HEK293 (cell line): ENCODE results near the gene HEG1.

Source experiments
- CTCF ChIA-PET: fragments of 350-600 bp; formaldehyde crosslinking; extraction: SDS; loops from one replicate; lab custom pipeline; 2021; ENCODE audit warnings: antibody characterized with exemption; lab: Yijun Ruan, JAX
- POLR2A ChIA-PET: fragments of 300-600 bp; formaldehyde crosslinking; extraction: SDS; loops from one replicate; lab custom pipeline; 2020; ENCODE audit warnings: antibody characterized with exemption, inconsistent platforms; lab: Yijun Ruan, JAX
- H3K27ac ChIP-seq: fragments of 200-500 bp; sonication (Bioruptor generic); 2 replicates; pipeline ENCODE4 v1.5.1; 2014; ENCODE audit warnings: low read depth, low read length, control low read depth, inconsistent platforms; ENCODE audit errors: extremely low read depth
- H3K36me3 ChIP-seq, 2 experiments: fragments of 200-500 bp in 1 of 2; sonication (Bioruptor generic) in 1 of 2; 1 replicate in 1 of 2; 2 replicates in 1 of 2; pipeline ENCODE4 v1.5.1; 2014 to 2017; ENCODE audit warnings: inconsistent platforms in 2 of 2, low read length in 2 of 2; ENCODE audit not compliant: control insufficient read depth in 2 of 2, insufficient read depth in 1 of 2
- H3K4me1 ChIP-seq: fragments of 200-500 bp; sonication (Bioruptor generic); 2 replicates; pipeline ENCODE4 v1.5.1; 2014; ENCODE audit warnings: mild to moderate bottlenecking, low read length, inconsistent platforms; ENCODE audit not compliant: control insufficient read depth, insufficient read depth
- H3K4me3 ChIP-seq: 2 replicates; pipeline ENCODE4 v1.5.1; 2011; ENCODE audit warnings: low read depth, mild to moderate bottlenecking, control low read depth, low read length, moderate library complexity
- H3K9me3 ChIP-seq: fragments of 200-500 bp; sonication (Bioruptor generic); 2 replicates; pipeline ENCODE4 v1.5.1; 2014; ENCODE audit warnings: low read depth, low read length, inconsistent platforms; ENCODE audit not compliant: control insufficient read depth, insufficient read depth
- AEBP2 ChIP-seq: fragments of 450-650 bp; formaldehyde crosslinking; IDR thresholded peaks from 2 replicates; pipeline ENCODE4 v1.5.1; 2016; ENCODE audit warnings: missing biosample characterization, missing genetic modification characterization, borderline replicate concordance
- KLF7 ChIP-seq: fragments of 450-650 bp; formaldehyde crosslinking; IDR thresholded peaks from 2 replicates; pipeline ENCODE4 v1.5.1; 2016; ENCODE audit warnings: missing biosample characterization, missing genetic modification characterization, borderline replicate concordance
- OVOL3 ChIP-seq: fragments of 450-650 bp; formaldehyde crosslinking; IDR thresholded peaks from 2 replicates; pipeline ENCODE4 v1.5.1; 2016; ENCODE audit warnings: missing biosample characterization, missing genetic modification characterization
- SP3 ChIP-seq: fragments of 450-650 bp; formaldehyde crosslinking; IDR thresholded peaks from 2 replicates; pipeline ENCODE4 v1.5.1; 2016; ENCODE audit warnings: missing biosample characterization, missing genetic modification characterization
- ZBTB20 ChIP-seq: fragments of 450-650 bp; formaldehyde crosslinking; IDR thresholded peaks from 2 replicates; pipeline ENCODE4 v1.5.1; 2016; ENCODE audit warnings: missing biosample characterization, missing genetic modification characterization
- ZBTB21 ChIP-seq: fragments of 450-650 bp; formaldehyde crosslinking; IDR thresholded peaks from 2 replicates; pipeline ENCODE4 v1.5.1; 2017; ENCODE audit warnings: missing biosample characterization, missing genetic modification characterization
- ZBTB48 ChIP-seq: fragments of 450-650 bp; formaldehyde crosslinking; IDR thresholded peaks from 2 replicates; pipeline ENCODE4 v1.5.1; 2016; ENCODE audit warnings: missing biosample characterization, missing genetic modification characterization
- ZFP3 ChIP-seq: fragments of 450-650 bp; formaldehyde crosslinking; IDR thresholded peaks from 2 replicates; pipeline ENCODE4 v1.5.1; 2016; ENCODE audit warnings: low read depth, missing biosample characterization, missing genetic modification characterization
- ZNF16 ChIP-seq: fragments of 450-650 bp; formaldehyde crosslinking; IDR thresholded peaks from 2 replicates; pipeline ENCODE4 v1.5.1; 2016; ENCODE audit warnings: low read depth, missing biosample characterization, missing genetic modification characterization
- ZNF24 ChIP-seq: fragments of 450-650 bp; formaldehyde crosslinking; IDR thresholded peaks from 2 replicates; pipeline ENCODE4 v1.5.1; 2016; ENCODE audit warnings: missing biosample characterization, missing genetic modification characterization
- ZNF366 ChIP-seq: fragments of 450-650 bp; formaldehyde crosslinking; conservative IDR thresholded peaks from 2 replicates; pipeline ENCODE4 v1.5.1; 2016; ENCODE audit warnings: missing biosample characterization, missing genetic modification characterization
- ZNF423 ChIP-seq: fragments of 450-650 bp; formaldehyde crosslinking; IDR thresholded peaks from 2 replicates; pipeline ENCODE4 v1.5.1; 2016; ENCODE audit warnings: missing biosample characterization, missing genetic modification characterization
- ZNF555 ChIP-seq: fragments of 450-650 bp; formaldehyde crosslinking; conservative IDR thresholded peaks from 2 replicates; pipeline ENCODE4 v1.5.1; 2017; ENCODE audit warnings: missing biosample characterization, mild to moderate bottlenecking, missing genetic modification characterization, inconsistent platforms
- ZNF777 ChIP-seq: fragments of 450-650 bp; formaldehyde crosslinking; IDR thresholded peaks from 2 replicates; pipeline ENCODE4 v1.5.1; 2017; ENCODE audit warnings: missing biosample characterization, missing genetic modification characterization, borderline replicate concordance
- ZNF837 ChIP-seq: fragments of 450-650 bp; formaldehyde crosslinking; IDR thresholded peaks from 2 replicates; pipeline ENCODE4 v1.5.1; 2016; ENCODE audit warnings: missing biosample characterization, missing genetic modification characterization
- ZSCAN4 ChIP-seq: fragments of 450-650 bp; formaldehyde crosslinking; IDR thresholded peaks from 2 replicates; pipeline ENCODE4 v1.5.1; 2017; ENCODE audit warnings: missing biosample characterization, missing genetic modification characterization
- TF ChIP-seq, protein P1 (sequence below): fragments of 450-650 bp; formaldehyde crosslinking; IDR thresholded peaks from 2 replicates; pipeline ENCODE4 v1.5.1; 2016; ENCODE audit warnings: missing biosample characterization, missing genetic modification characterization
- TF ChIP-seq, protein P2 (sequence below): fragments of 450-650 bp; formaldehyde crosslinking; IDR thresholded peaks from 2 replicates; pipeline ENCODE4 v1.5.1; 2016; ENCODE audit warnings: missing biosample characterization, missing genetic modification characterization

The HEG1 gene

DNA sequence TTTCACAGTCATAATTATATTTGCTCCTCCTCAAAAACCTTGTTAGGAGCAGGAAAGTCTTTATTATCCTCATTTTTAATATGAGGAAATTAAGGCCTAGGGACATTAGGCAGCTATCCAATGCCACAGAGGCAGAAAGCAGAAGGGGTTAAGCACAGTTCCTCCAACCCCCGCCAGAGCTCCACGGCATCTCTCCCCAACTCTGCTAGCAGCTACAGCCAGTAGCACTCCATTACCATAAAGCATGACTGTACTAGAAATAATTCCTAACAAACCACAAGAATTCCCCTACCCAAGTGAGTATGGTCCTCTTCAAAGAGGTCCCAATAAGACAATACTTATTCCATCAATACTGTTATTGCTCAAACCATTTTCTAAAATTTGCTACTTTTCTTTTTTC lies 9.8 kb downstream of the HEG1 start (continued):
- TF ChIP-seq ZSCAN4, result no peak
- no peak for TF ChIP-seq ZNF16 (tag by site-specific recombination)

- POLR2A ChIA-PET, result interaction anchor here (0.5 kb wide), 1 partner anchor 11 kb away, joined by 4 read pairs; no protein-coding TSS in a partner anchor
- TF ChIP-seq ZNF16 (tag by site-specific recombination), result no peak
- TF ChIP-seq, protein P1, sequence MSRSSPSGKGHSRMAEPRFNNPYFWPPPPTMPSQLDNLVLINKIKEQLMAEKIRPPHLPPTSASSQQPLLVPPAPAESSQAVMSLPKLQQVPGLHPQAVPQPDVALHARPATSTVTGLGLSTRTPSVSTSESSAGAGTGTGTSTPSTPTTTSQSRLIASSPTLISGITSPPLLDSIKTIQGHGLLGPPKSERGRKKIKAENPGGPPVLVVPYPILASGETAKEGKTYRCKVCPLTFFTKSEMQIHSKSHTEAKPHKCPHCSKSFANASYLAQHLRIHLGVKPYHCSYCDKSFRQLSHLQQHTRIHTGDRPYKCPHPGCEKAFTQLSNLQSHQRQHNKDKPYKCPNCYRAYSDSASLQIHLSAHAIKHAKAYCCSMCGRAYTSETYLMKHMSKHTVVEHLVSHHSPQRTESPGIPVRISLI, result no peak
- no peak for TF ChIP-seq ZNF24
- TF ChIP-seq ZNF366 (tag by site-specific recombination), result no peak
- TF ChIP-seq ZFP3 (tag by site-specific recombination), result no peak
- TF ChIP-seq KLF7 (tag by site-specific recombination), result no peak
- TF ChIP-seq ZBTB20 (tag by site-specific recombination), result no peak
- TF ChIP-seq, all 188 proteins: peak for 0
Observed at GRCh38 chr3:125045194-125045593, 10.6 kb downstream of the HEG1 start.

GRCh38 chr3:125043599-125044151 lies 12.1 kb downstream of the HEG1 start:
- Histone ChIP-seq H3K4me3 (no peak overlapping the region), H3K36me3 (peaks cover 0 to 11% of the 10 kb centered on the region in 2 experiments; a peak in 1 of 3 replicates), H3K4me1 (peaks cover 7% of the 10 kb centered on the region), H3K9me3 (no peaks in the 10 kb centered on the region), H3K27ac (no peak overlapping the region)
- POLR2A ChIA-PET, result no interaction called here
- no peak for TF ChIP-seq AEBP2
- no peak for TF ChIP-seq ZNF837 (tag by site-specific recombination)
- no peak for TF ChIP-seq ZBTB21
- TF ChIP-seq ZNF423, result no peak
- no peak for TF ChIP-seq ZBTB48 (tag by site-specific recombination)
- TF ChIP-seq ZNF555 (tag by site-specific recombination), result no peak
- TF ChIP-seq, protein P2, sequence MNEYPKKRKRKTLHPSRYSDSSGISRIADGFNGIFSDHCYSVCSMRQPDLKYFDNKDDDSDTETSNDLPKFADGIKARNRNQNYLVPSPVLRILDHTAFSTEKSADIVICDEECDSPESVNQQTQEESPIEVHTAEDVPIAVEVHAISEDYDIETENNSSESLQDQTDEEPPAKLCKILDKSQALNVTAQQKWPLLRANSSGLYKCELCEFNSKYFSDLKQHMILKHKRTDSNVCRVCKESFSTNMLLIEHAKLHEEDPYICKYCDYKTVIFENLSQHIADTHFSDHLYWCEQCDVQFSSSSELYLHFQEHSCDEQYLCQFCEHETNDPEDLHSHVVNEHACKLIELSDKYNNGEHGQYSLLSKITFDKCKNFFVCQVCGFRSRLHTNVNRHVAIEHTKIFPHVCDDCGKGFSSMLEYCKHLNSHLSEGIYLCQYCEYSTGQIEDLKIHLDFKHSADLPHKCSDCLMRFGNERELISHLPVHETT, result no peak
- TF ChIP-seq OVOL3, result no peak
- no peak for TF ChIP-seq SP3 (tag by site-specific recombination)
- no peak for TF ChIP-seq ZNF777 (tag by site-specific recombination)
- TF ChIP-seq, all 188 proteins: peak for 0
- CTCF ChIA-PET, result interaction anchor here (0.6 kb wide), 1 partner anchor 49 kb away, joined by 3 read pairs; no protein-coding TSS in a partner anchor

More at GRCh38 chr3:125045194-125045593, 10.6 kb downstream of the HEG1 start:
- no peak overlapping the region for H3K27ac ChIP-seq
- H3K4me1 ChIP-seq, result no peaks in the 10 kb centered on the region
- peaks cover 0 to 16% of the 10 kb centered on the region in 2 experiments; a peak in 1 of 3 replicates for H3K36me3 ChIP-seq
- no peaks in the 10 kb centered on the region for H3K9me3 ChIP-seq
- CTCF ChIA-PET, result interaction anchor here (0.5 kb wide), 1 partner anchor 108 kb away, joined by 3 read pairs; no protein-coding TSS in a partner anchor
- H3K4me3 ChIP-seq, result no peak overlapping the region
